ENCODE results near the gene LRMDA.

GRCh38 chr10:75815066-75815465, 383.6 kb downstream of the LRMDA start:
- TF ChIP-seq CTCF (conservative IDR thresholded peaks at IDR 0.05; ENCODE audit: low read depth, low read length) (no peak), EZH2 (IDR thresholded peaks at IDR 0.05; ENCODE audit: borderline replicate concordance, low read depth, low read length, poor library complexity, severe bottlenecking) (no peak)
